ENCODE measurements around the gene MAMDC4. TPM values are rescaled to one million over a fixed set of nuclear protein-coding genes. Genes with fewer than 3 reads are reported as not detected.

MAMDC4 gene
- total and polyA plus RNA-seq, 2 experiments from 2014 or later: 8.5 to 12.7 TPM

- Histone ChIP-seq H3K9me3 (ENCODE audit: low read depth) (no peaks in the 10 kb centered on the region), H3K4me2 (peak overlapping the region; percentile 98), H3K4me1 (ENCODE audit: insufficient read depth) (peaks cover 8% of the 10 kb centered on the region), H3K27ac (no peak overlapping the region), H3K36me3 (replicated peaks; ENCODE audit: insufficient read depth, low read depth) (no peaks in the 10 kb centered on the region), H4K20me1 (ENCODE audit: insufficient read depth, poor library complexity, severe bottlenecking) (peaks cover 12% of the 10 kb centered on the region), H3K27me3 (no peaks in the 10 kb centered on the region), H3K79me2 (peaks cover 12% of the 10 kb centered on the region), H3K9me2 (replicated peaks; ENCODE audit: insufficient read depth) (no peaks in the 10 kb centered on the region), H3K4me3 (no peak overlapping the region), H2AFZ (no peak overlapping the region)
- WGBS (ENCODE audit: low lambda C conversion rate, missing lambda C conversion rate): 95% methylated on average over 18 of the region's 23 CpGs
- TF ChIP-seq CTCF (IDR thresholded peaks at IDR 0.05; ENCODE audit: poor library complexity) (no peak), EZH2phosphoT487 (IDR thresholded peaks at IDR 0.05; ENCODE audit: low read depth, severe bottlenecking, unreplicated experiment) (no peak), EZH2 (IDR thresholded peaks at IDR 0.05; ENCODE audit: borderline replicate concordance) (no peak)
- no peak for DNase-seq (ENCODE audit: low spot score)
Measured at GRCh38 chr9:136850866-136851775, 1.0 kb upstream of the MAMDC4 start.

GRCh38 chr9:136852664-136853595 lies 784 bp downstream of the MAMDC4 start:
- DNase-seq (ENCODE audit: low spot score): no peak
- H2AFZ ChIP-seq: no peak overlapping the region
- H3K79me2 ChIP-seq: peaks cover 12% of the 10 kb centered on the region
- H3K27ac ChIP-seq: no peak overlapping the region
- H3K36me3 ChIP-seq (replicated peaks; ENCODE audit: insufficient read depth, low read depth): no peaks in the 10 kb centered on the region
- peaks cover 12% of the 10 kb centered on the region for H4K20me1 ChIP-seq (ENCODE audit: insufficient read depth, poor library complexity, severe bottlenecking)
- H3K4me2 ChIP-seq: no peak overlapping the region
- H3K4me3 ChIP-seq: no peak overlapping the region
- WGBS (ENCODE audit: low lambda C conversion rate, missing lambda C conversion rate): 94% methylated on average over 28 of the region's 29 CpGs
- TF ChIP-seq EZH2phosphoT487 (IDR thresholded peaks at IDR 0.05; ENCODE audit: low read depth, severe bottlenecking, unreplicated experiment): no peak
- no peak for TF ChIP-seq CTCF (IDR thresholded peaks at IDR 0.05; ENCODE audit: poor library complexity)
- H3K9me2 ChIP-seq (replicated peaks; ENCODE audit: insufficient read depth): no peaks in the 10 kb centered on the region
- H3K4me1 ChIP-seq (ENCODE audit: insufficient read depth): peaks cover 8% of the 10 kb centered on the region
- no peaks in the 10 kb centered on the region for H3K27me3 ChIP-seq
- no peaks in the 10 kb centered on the region for H3K9me3 ChIP-seq (ENCODE audit: low read depth)

GRCh38 chr9:136853596-136854112 lies 1.5 kb downstream of the MAMDC4 start:
- Histone ChIP-seq H3K79me2 (peaks cover 12% of the 10 kb centered on the region), H3K4me3 (no peak overlapping the region), H3K4me2 (no peak overlapping the region), H4K20me1 (ENCODE audit: insufficient read depth, poor library complexity, severe bottlenecking) (peaks cover 12% of the 10 kb centered on the region), H3K9me2 (replicated peaks; ENCODE audit: insufficient read depth) (no peaks in the 10 kb centered on the region), H3K27ac (no peak overlapping the region), H3K27me3 (no peaks in the 10 kb centered on the region), H3K36me3 (replicated peaks; ENCODE audit: insufficient read depth, low read depth) (no peaks in the 10 kb centered on the region), H3K4me1 (ENCODE audit: insufficient read depth) (peaks cover 10% of the 10 kb centered on the region), H2AFZ (no peak overlapping the region), H3K9me3 (ENCODE audit: low read depth) (no peaks in the 10 kb centered on the region)
- DNase-seq (ENCODE audit: low spot score): no peak
- TF ChIP-seq EZH2phosphoT487 (IDR thresholded peaks at IDR 0.05; ENCODE audit: low read depth, severe bottlenecking, unreplicated experiment) (no peak), EZH2 (IDR thresholded peaks at IDR 0.05; ENCODE audit: borderline replicate concordance) (no peak), CTCF (IDR thresholded peaks at IDR 0.05; ENCODE audit: poor library complexity) (no peak)
- WGBS (ENCODE audit: low lambda C conversion rate, missing lambda C conversion rate): 96% methylated on average over 16 of the region's 18 CpGs
